ENCODE measurements around the gene NPM1.

Gene NPM1

DNA sequence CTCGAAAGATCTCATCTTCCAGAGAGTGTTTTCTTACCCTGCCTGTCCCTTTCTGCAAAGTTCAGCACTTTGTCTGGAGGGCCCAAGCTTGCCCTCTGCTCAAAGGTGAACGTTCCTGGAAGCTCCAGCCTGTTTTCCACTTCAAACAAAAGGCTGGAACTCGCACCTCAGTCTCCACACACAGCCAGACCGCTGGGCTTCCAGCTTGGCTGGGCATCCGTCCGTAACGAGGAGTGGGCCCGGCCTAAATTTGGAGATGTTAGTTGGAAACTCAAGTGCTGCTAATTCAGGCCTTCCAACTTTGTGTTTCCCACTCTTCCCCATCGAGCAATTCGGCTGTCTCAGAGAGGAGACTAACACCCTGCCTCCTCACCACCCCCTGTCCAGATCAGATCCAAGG, 66.9 kb downstream of the NPM1 start:
- no peak for DNase-seq

DNA sequence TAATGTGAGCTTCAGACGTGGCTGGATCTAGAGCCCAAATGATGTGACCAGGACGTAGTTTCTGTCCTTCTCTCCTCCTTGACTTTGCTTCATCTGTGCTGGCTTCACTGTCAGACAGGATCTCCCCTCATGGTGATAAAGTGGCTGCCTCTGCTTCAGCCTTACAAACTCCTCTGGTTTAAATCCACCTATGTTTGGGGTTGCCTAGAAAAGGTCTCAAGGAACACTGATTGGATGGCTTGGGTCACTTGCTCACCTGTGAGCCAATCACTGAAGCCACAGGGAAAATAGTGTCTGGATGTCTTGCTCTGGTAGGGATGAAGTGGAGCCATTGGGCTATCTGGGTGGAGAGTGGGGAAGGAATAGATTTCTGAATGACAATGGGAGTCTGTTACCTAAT, 67.9 kb downstream of the NPM1 start:
- DNase-seq = no peak

- no peak for DNase-seq
These were observed 69.7 kb downstream of the NPM1 start for GRCh38 chr5:171457208-171457981.

DNA sequence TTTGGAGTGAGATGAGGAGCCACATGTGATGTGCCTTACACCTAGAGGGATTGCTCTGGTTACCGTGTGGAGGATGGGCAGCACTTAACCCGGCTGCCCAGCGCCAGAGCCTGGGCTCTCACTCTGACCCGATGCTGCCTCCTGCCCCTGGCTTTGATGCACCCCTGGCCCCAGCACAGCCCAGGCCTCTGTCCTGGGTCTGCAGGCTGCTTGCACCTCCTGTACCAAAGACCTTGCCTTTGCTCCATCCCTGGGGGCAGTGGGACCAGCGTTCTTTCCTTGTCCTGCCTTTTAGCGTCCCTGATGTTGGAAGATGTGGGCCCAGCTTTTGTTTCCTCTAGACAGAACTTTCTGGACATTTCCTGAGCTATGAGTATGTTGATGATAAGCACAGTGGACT, 72.2 kb downstream of the NPM1 start:
- no peak for DNase-seq
